HG03159 (cell line): ENCODE data around the gene CRIP2.

Experiments
- ATAC-seq: cut with Tn5 transposase; IDR thresholded peaks from one replicate; pipeline ENCODE4 v1.9.1; 2021; ENCODE audit warnings: mild to moderate bottlenecking, moderate library complexity; ENCODE audit not compliant: unreplicated experiment

The CRIP2 gene, protein sequence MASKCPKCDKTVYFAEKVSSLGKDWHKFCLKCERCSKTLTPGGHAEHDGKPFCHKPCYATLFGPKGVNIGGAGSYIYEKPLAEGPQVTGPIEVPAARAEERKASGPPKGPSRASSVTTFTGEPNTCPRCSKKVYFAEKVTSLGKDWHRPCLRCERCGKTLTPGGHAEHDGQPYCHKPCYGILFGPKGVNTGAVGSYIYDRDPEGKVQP

DNA sequence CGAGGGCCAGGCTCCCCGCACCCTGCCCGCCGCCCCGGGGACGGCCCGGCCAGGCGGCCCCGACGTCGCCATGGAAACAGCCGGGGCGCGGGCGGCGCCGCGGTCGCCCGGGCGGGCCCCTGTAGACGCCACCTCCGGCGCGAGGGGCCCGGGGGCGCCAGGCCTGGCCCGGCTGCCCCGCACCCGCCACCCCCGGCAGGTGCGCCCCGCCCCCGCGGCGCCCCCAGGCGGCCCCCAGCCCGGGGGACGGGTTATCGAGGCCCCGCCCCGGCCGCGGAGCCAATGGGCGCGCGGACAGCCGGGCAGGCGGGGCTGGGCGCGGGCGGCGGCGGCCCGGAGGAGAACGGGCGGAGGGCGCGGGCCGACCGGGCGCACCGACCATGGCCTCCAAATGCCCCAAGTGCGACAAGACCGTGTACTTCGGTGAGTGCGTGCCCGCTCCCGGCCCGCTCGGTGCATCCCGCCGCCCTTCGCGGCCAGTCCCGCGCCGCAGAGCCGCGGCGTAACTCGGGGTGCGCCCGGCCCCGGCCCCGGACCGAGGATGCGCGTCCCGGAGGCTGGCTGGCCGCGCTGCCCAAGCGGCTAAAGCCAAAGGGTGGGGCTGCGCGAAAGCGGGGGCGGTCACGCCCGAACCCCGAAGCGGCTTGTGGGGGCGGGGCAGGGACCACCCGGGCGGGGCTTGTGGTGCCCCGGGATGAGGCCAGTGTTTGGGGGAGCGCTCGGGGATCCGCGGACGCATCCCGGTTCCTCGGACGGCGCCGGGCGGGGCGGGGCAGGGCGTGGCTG is at the start of gene CRIP2:
TSS of gene CRIP2 (plus strand) at position 339 of the 786 bp plus-strand sequence. CDS start at position 381, 42 bp downstream.
- ATAC-seq, result no peak

GRCh38 chr14:105424861-105425260 is 49.8 kb upstream of the CRIP2 start:
- ATAC-seq, result no peak

- no peak for ATAC-seq
Measured at GRCh38 chr14:105425823-105426247, 48.8 kb upstream of the CRIP2 start.

DNA sequence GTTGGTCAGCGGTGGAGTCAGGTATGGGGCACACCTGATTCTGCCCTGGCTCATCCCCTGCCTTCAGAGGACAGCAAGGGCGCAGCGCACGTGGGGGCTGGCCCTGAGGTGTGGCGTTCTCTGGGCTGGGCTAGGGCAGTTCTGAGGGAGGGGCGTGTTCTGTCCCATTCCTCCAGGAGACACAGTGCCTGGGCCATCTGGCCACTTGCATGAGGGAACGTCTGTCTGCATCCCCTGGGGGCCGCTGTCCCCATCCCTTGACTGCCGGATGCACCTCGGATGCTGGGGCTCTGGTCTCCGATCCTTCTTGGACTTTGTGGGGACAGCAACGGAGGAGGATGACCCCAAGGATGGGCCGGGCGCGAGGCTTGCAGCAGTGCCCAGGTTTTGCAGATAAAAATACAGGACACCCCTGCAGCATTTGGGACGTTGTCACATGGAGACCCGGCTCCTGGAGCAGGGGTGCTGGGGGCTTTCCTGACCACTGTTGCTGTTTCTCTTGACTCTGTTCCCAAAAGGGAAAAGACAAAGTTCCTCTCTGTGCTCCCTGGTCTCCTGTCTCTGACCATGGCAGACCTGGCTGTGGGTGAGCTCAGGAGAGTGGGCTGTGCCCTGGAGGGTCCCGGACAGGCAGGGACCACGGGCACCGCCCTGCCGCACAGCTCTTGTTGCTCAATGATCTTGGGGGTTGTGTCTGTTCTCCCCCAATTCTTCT is 48.0 kb upstream of the CRIP2 start:
- ATAC-seq, result no peak

DNA sequence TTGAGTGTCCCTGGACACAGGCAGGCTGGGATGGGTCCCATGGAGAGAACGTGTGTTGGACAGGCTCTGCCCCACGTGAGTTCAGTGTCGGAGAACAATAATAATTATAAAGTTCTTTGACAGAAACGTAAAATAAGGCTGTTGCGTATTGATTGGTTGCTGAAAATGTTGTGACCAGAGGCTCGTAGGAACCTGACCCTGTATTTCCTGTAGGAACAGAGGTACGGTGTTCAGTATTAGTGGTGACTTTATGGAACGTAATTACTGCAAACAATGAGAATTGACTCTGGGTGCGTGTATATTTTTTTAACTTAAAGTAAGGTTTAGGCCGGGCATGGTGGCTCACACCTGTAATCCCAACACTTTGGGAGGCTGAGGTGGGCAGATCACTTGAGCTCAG is 47.2 kb upstream of the CRIP2 start:
- no peak for ATAC-seq

DNA sequence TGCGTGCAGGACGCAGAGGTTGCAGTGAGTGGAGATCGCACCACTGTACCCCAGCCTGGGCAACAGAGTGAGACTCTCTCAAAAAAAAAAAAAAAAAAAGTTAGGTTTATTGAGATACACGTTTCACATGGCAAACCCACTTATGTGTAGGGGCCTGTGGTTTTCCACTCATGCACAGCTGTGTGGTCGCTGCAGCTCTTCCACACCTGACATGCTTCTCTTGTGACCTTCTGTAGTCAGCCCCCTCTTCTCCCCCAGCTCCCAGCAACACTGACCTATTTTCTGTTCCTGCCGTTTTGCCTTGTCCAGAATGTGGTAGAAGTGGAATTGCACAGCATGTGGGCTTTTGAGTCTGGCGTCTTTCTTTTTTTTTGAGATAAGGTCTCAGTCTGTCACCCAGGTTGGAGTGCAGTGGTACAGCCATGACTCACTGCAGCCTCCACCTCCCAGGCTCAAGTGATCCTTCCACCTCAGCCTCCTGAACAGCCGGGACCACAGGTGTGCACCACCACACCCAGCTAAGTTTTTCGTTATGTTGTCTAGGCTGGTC is 46.6 kb upstream of the CRIP2 start:
- ATAC-seq, result no peak

DNA sequence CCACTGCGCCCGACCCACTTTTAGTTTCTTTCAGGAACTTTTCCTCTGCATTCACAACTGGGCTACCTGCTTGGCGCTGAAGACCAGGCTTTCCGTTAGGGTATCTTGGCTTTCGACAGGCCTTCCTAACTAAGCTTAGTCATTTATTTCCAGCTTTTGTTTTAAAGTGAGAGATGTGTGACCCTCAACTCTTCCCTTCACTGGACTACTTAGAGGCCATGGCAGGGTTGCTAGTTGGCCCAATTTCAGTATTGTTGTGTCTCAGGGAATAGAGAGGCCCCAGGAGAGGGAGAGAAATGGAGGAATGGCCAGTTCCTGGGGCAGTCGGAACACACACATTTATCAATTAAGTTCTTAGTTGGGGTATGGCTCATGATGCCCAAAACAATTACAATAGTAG is 44.6 kb upstream of the CRIP2 start:
- no peak for ATAC-seq

DNA sequence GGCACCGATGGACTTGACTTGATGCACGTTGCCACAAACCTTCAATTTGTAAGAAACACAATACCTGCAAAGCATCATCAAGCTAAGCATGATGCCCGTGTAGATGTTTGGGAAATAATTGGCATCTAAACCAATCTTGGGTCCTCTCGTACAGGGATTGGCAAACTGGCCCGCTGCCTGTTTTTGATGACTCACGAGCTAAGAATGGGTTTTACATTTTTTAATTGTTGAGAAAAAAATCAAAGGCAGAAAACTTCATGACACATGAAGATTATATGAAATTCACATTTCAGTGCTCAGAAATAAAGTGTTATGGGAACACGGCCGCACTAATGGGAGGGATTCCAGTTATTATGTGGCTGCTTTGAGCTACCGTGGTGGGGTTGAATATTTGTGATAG is 44.1 kb upstream of the CRIP2 start:
- no peak for ATAC-seq

DNA sequence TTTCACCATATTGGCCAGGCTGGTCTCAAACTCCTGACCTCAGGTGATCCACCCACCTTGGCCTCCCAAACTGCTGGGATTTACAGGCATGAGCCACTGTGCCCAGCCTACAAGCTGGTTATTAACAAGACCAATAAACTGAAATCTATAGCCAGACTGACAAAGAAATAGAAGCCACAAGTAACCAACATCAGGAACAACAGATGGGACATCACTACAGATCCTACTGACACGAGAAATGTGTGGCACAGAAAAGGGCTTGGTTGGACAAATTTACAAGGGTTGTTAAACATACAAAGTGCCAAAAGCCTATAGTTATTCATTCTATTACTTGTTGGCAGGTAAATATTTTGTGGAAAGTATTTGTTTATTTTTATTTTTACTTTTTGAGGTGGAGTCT is 43.4 kb upstream of the CRIP2 start:
- ATAC-seq, result no peak

DNA sequence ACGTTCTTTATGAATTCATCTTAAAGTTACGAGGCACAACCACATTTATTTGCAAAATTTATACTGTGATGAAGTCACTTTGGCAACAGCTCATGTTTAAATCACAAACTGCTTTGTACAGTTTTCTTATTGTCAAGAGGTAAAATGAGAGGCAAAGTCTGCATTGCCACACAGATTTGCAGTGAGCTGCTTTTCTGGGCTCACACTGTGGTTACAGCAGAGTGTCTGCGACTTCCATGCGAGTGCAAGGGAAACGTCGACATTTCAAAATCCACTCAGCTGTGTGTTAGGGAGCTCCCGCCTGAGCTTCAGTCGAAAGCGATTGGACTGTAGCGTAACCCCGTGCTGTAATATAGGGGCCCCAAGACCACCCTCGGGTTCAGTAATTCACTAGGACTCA is 42.0 kb upstream of the CRIP2 start:
- ATAC-seq, result no peak

- no peak for ATAC-seq
Measured at GRCh38 chr14:105433161-105433605, 41.4 kb upstream of the CRIP2 start.

- no peak for ATAC-seq
Measured at GRCh38 chr14:105436402-105436801, 38.2 kb upstream of the CRIP2 start.

GRCh38 chr14:105436891-105437722 is 37.5 kb upstream of the CRIP2 start:
- ATAC-seq, result no peak

- ATAC-seq, result no peak
Measured at GRCh38 chr14:105437723-105438500, 36.7 kb upstream of the CRIP2 start.

DNA sequence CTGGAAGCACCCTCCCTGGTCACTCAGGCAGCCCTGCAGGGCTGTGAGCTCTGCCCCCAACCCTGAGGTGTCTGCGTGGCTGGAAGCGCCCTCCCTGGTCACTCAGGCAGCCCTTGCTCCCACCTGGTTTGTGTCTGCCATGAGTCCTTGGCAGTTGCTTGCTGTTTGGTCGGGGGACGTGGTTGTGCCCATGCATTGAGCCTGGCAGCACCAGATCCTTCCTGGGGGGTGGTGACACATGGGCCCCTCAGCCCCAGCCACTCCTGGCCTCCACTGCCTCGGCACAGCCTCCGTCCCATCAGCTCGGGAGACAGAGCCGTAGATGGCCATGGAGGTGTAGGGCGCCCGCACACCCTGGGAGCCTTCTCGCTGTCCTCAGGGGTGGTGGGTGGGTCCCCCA is 35.4 kb upstream of the CRIP2 start:
- ATAC-seq, result no peak

GRCh38 chr14:105439710-105440553 is 34.7 kb upstream of the CRIP2 start:
- ATAC-seq, result no peak

DNA sequence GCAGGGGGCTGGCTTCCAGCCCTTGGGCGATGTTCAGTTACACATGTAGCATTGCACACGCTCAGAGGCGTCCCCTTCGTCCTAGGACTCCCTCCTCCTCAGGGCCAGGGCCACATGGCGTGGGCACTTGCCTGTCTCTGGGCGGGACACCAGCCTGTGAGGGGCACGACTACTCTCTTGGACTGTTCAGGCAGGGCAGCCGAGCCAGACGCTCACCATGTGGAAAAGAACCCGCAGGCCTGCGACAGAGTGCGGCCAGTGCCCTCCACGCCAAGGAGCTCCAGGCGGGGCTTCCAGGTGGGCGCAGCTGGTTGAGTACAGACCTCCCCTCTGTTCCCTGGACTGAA is 34.1 kb upstream of the CRIP2 start:
- ATAC-seq, result no peak

DNA sequence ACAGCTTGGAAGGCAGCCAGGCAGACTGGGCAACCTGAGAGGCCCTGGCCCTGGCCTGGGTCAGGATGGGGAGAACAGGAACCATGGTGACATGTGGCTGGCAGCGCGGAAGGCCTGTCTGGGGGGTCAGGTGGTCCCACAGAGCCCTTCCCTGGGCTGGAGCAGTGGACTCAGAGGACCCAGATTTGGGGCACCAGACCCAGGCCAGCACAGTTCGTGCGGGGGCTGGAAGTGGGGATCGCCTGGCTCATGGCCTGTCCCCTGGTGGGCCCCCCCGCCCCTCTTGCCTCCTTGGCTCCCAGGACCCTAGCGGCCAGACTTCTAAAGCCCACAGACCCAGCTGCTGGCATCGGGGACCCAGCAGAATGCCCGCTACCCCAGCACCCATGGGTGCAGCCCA is 33.6 kb upstream of the CRIP2 start:
- ATAC-seq, result no peak

DNA sequence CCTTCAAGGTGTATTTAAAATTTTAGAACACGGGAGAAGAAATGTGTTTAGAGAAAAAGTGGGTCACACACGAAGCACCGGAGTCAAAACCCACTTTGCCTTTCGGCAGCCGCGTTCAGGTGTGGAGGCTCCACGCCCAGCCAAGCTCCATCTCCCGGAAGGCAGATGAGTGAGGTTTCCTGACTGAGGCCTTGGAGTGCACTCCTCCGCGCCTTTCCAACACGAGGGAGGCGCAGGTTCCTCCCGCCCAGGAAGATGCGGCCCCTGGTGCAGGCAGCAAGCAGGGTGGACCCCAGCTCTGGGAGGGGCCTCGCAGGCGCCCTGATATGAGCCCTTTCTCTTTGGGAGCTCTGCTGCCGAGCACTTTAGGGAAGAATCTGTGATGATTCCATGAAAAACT is 32.5 kb upstream of the CRIP2 start:
- ATAC-seq, result no peak
